Ovary (tissue), 3 donors: Measurements from ENCODE around the gene TMEM238L.

Experiments used
- CTCF ChIP-seq, 3 donors: fragments of 450-650 bp in 2 of 3; fragments of 200-600 bp in 1 of 3; IDR thresholded peaks; one replicate each; pipeline versions ENCODE4 v1.5.1 to v1.8.0; 2016 to 2022; ENCODE audit warnings: antibody characterized with exemption in 3 of 3, mild to moderate bottlenecking in 1 of 3
- POLR2A ChIP-seq: fragments of 450-650 bp; IDR thresholded peaks from one replicate; pipeline ENCODE4 v1.6.1; 2017; ENCODE audit warnings: antibody characterized with exemption, mild to moderate bottlenecking, moderate library complexity
- donor health status: DM: no; HTN: no; CAD: no.

DNA sequence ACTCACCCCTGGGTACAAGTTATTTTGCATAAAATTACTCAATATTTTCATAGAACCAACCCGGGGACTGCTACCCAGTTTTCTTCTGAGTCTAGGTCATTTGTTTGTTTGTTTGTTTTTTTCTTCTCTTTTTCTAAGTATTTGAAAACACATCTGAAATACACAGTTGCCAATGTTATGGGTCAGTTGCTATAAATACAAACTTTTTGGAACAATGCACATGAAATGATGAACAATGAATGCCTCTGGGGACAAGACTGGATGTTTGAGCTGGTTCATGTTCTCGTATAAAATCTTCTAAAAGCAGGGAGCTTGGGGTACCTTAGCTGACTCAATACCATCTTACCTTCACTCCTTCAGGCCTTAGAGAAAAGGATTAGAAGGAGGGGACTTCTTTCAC is 30.5 kb downstream of the TMEM238L start:
- TF ChIP-seq CTCF (IDR thresholded peaks at IDR 0.05): no peak
- no peak for TF ChIP-seq POLR2A
